ENCODE data around the gene WDFY1.

DNA sequence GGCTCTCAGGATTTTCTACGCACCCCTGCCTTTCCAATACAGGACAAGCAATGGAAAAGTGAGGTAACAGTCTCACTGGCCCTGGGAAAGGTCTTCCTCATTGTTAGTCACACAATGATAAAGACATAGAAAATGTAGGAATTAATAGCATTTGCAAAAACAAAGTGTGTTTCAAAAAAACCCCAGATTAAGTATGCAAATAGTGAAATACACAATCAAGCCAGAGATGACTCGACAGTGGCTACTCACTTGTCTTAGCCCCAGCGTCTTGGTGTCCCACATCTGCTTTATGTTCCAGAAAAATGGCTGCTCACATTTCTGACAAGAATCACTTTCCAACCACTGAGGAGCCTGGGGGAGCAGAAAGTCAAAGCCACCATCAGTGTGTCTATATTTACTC is 60.7 kb downstream of the WDFY1 start:
- TF ChIP-seq, protein P1, sequence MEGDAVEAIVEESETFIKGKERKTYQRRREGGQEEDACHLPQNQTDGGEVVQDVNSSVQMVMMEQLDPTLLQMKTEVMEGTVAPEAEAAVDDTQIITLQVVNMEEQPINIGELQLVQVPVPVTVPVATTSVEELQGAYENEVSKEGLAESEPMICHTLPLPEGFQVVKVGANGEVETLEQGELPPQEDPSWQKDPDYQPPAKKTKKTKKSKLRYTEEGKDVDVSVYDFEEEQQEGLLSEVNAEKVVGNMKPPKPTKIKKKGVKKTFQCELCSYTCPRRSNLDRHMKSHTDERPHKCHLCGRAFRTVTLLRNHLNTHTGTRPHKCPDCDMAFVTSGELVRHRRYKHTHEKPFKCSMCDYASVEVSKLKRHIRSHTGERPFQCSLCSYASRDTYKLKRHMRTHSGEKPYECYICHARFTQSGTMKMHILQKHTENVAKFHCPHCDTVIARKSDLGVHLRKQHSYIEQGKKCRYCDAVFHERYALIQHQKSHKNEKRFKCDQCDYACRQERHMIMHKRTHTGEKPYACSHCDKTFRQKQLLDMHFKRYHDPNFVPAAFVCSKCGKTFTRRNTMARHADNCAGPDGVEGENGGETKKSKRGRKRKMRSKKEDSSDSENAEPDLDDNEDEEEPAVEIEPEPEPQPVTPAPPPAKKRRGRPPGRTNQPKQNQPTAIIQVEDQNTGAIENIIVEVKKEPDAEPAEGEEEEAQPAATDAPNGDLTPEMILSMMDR (IDR thresholded peaks at IDR 0.05): no peak
- no peak for TF ChIP-seq EZH2 (IDR thresholded peaks at IDR 0.05; ENCODE audit: borderline replicate concordance, insufficient read depth, low read depth, low read length, poor library complexity, severe bottlenecking)

All from B cell (primary cell).